Measurements from ENCODE around the gene CYSRT1.

DNA sequence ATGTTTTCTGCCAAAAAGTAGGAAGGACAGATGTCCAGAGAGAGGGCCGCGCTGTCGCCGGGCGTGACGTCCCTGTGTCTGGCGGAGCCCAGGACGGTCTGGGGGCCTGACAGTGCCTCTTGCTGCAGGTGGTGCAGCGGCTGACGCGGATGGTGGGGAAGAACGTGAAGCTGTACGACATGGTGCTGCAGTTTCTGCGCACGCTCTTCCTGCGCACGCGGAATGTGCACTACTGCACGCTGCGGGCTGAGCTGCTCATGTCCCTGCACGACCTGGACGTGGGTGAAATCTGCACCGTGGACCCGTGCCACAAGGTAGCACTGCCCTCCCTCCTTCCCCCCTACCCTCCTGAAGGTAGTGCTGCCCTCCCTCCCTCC, 37.9 kb downstream of the CYSRT1 start:
- TF ChIP-seq, protein P1, sequence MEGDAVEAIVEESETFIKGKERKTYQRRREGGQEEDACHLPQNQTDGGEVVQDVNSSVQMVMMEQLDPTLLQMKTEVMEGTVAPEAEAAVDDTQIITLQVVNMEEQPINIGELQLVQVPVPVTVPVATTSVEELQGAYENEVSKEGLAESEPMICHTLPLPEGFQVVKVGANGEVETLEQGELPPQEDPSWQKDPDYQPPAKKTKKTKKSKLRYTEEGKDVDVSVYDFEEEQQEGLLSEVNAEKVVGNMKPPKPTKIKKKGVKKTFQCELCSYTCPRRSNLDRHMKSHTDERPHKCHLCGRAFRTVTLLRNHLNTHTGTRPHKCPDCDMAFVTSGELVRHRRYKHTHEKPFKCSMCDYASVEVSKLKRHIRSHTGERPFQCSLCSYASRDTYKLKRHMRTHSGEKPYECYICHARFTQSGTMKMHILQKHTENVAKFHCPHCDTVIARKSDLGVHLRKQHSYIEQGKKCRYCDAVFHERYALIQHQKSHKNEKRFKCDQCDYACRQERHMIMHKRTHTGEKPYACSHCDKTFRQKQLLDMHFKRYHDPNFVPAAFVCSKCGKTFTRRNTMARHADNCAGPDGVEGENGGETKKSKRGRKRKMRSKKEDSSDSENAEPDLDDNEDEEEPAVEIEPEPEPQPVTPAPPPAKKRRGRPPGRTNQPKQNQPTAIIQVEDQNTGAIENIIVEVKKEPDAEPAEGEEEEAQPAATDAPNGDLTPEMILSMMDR (IDR thresholded peaks at IDR 0.05 in 8 of 11, conservative IDR thresholded peaks at IDR 0.05 in 3 of 11), result no peak
- TF ChIP-seq POLR2A (IDR thresholded peaks at IDR 0.05), result no peak

Measured in spleen (tissue), 7 donors.